HG02852 (cell line): ENCODE measurements around the gene CSNK1E.

Experiments
- ATAC-seq: cut with Tn5 transposase; IDR thresholded peaks from one replicate; pipeline ENCODE4 v1.9.1; 2021; ENCODE audit warnings: mild to moderate bottlenecking, moderate library complexity; ENCODE audit not compliant: unreplicated experiment

Gene CSNK1E

GRCh38 chr22:38335077-38335476 is 17.8 kb upstream of the CSNK1E start:
- no peak for ATAC-seq

- ATAC-seq = no peak
Measured at GRCh38 chr22:38327805-38328204, 10.6 kb upstream of the CSNK1E start.

GRCh38 chr22:38327396-38327795 is 10.2 kb upstream of the CSNK1E start:
- no peak for ATAC-seq

- ATAC-seq = no peak
Measured at GRCh38 chr22:38325587-38325986, 8.4 kb upstream of the CSNK1E start.

- no peak for ATAC-seq
Measured at GRCh38 chr22:38320605-38321402, 3.6 kb upstream of the CSNK1E start.

- ATAC-seq = no peak
Measured at GRCh38 chr22:38318792-38319773, 1.9 kb upstream of the CSNK1E start.

- no peak for ATAC-seq
Measured at GRCh38 chr22:38317995-38318715, 922 bp upstream of the CSNK1E start.

GRCh38 chr22:38316364-38317121 is 690 bp downstream of the CSNK1E start:
- ATAC-seq = no peak

- ATAC-seq = no peak
Measured at GRCh38 chr22:38315823-38316363, 1.3 kb downstream of the CSNK1E start.

GRCh38 chr22:38314933-38315822 is 2.1 kb downstream of the CSNK1E start:
- ATAC-seq = no peak

GRCh38 chr22:38314051-38314932 is 2.9 kb downstream of the CSNK1E start:
- no peak for ATAC-seq

GRCh38 chr22:38313384-38313955 is 3.8 kb downstream of the CSNK1E start:
- ATAC-seq = no peak

GRCh38 chr22:38312261-38312800 is 4.9 kb downstream of the CSNK1E start:
- no peak for ATAC-seq

- ATAC-seq = no peak
Measured at GRCh38 chr22:38311323-38311620, 6.0 kb downstream of the CSNK1E start.

- no peak for ATAC-seq
Measured at GRCh38 chr22:38310518-38311322, 6.5 kb downstream of the CSNK1E start.

- ATAC-seq = no peak
Measured at GRCh38 chr22:38309614-38310517, 7.4 kb downstream of the CSNK1E start.
